Femur (tissue), 1 donor: Measurements from ENCODE around the gene GOLGA8A.
"Not testable (repeated sequence)": the region's sequence is repeated elsewhere in the genome, so short reads cannot be mapped to it uniquely, and the experiment has no call there.

Experiments
- DNase-seq: peaks from one replicate; pipeline ENCODE4 v3.0.0-alpha.2; 2017

GOLGA8A gene

GRCh38 chr15:34408973-34409372 is 28.6 kb downstream of the GOLGA8A start:
- not testable (repeated sequence) for DNase-seq

GRCh38 chr15:34403899-34404298 is 33.7 kb downstream of the GOLGA8A start:
- not testable (repeated sequence) for DNase-seq

- not testable (repeated sequence) for DNase-seq
Measured at GRCh38 chr15:34403160-34403598, 34.4 kb downstream of the GOLGA8A start.

GRCh38 chr15:34397637-34398259 is 39.9 kb downstream of the GOLGA8A start:
- DNase-seq = not testable (repeated sequence)

GRCh38 chr15:34392981-34393380 is 44.6 kb downstream of the GOLGA8A start:
- DNase-seq = not testable (repeated sequence)

DNA sequence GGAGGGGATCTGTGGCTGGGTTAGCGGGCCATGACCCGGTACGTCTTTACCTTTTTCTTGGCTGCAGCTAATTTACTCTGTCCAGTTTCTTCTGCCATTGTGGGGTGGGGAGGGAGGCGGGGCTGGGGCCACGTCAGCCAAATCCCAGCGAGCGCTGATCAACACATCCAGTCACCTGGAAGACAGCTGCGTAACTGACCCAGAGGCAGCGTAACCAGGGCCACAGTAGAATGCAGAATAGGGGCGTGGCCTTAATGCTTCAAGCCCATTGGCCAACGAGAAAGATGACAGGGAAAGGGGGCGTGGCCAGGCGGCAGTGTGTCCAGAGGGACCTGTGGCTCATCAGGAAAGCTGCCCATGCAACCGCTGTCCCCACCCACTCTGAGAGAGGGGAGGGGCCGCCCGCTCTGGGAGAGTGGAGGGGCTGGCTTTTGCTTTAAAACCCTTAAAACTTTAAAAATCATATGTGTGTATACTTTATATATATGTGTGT is 48.0 kb downstream of the GOLGA8A start:
- not testable (repeated sequence) for DNase-seq
